ENCODE data around the gene MAMDC2.

MAMDC2 gene

DNA sequence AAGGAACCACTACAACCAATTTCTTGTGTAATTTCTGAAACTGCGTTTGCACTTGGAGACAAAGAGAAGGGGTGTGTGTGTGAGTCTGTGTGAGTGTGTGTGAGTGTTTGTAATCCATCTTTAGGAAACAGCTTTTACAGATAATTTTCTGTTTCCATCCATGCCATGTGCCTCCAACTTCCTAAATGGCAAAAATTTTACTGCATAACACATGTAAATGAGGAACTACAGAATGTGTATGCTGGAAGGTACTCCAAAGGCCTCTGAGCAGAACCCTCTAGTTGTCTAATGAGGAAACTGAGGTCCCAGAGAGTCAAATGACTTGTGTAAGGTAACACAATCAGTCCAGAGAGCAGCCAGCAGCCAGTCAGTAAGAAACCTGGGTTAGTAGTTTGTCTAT lies 20.8 kb downstream of the MAMDC2 start:
- no peak for DNase-seq (ENCODE audit: low read depth, low spot score)

DNA sequence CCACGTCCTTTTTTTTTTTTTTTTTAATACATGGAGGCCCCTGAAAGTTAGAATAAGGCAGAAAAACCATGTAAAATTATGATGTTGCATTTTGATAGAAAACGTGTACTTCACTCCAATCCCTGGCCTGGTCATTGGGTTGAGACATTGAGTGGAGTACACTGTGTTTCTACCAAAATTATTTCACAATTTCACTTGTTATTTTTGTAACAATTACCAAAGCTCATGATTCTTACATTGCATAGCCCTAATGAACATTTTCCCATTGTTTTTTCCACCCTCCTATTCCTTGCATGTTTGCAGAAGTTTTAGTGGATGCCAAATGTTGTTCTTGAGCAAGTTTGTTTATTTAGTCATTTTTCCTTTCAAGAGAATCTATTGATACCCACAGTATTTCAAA lies 21.9 kb downstream of the MAMDC2 start:
- DNase-seq (ENCODE audit: low read depth, low spot score), result no peak

DNA sequence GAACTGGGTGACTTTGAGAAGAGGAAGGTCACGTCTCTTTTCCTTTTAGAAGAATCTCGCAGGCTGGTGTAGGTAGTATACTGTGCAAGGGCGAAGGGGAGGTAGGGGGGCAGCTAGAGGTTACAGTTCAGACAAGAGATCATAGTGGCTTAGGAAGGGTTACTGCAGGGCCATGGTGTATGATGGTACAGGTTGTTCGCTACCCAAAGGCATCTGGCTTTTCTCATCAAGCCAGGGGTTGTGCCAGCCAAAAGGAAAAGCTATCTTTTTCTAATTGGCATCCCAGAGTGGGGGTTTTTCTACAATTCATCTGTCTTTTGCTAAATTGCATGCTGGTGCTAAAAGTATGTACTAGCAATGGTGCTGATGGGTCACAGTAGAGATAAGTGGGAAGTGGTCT lies 22.8 kb downstream of the MAMDC2 start:
- DNase-seq (ENCODE audit: low read depth, low spot score), result no peak

DNA sequence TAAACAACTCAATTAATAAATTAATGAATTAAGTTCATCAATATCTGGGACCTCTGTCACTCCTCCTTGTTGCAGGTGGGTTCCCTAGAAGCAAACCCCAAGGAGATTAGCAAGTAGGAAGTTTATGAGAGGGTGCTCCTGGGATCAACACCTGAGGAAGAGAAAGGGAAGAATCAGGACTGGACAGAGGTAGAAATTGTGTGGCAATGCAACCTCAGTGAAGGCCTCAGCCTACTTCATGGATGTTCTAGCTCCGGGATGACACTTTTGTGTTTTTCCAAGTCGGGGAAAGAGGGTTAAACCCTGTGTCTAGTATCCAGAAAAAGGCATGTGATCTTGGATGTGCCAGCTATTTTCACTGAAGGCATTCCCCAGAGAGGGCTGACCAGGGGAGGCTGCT lies 23.2 kb downstream of the MAMDC2 start:
- DNase-seq (ENCODE audit: low read depth, low spot score), result no peak

DNA sequence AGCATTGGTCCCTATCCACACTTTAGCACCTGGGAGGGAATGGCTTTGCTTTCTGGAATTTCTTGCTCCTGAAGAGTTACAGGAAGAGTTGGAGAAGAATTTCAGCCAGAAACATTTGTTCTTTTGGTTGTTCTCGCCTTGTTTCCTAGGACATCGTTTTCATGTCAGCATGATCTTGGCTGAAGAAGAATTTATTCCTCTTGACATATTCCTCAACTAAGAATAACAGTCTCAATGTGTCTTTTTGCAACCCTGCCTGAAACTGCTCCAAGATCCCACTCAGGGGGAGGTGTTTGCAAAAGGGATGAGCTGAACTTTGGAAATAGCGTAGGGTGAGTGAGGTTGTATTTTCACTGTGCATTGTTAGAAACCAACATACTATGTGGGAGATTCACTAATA lies 26.1 kb downstream of the MAMDC2 start:
- no peak for DNase-seq (ENCODE audit: low read depth, low spot score)

DNA sequence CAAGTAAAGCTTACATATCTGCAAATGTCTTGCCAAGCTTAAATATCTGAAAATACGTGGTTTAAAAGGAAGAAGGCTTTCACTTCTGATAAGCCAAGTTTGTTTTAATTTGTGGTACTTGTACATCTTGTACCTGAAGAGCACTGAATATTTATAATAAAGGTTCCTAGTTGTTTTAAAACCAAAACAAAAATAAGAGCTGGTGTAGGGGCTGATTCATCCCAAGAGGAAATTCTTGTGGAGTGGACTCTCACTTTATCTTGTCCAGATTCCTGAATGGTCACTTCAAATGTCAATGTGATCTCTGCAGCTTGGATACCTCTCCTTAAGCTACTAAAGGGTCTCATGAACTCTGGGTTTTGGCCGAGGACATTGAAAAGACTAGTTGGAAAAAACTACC lies 29.5 kb downstream of the MAMDC2 start:
- no peak for DNase-seq (ENCODE audit: low read depth, low spot score)

DNA sequence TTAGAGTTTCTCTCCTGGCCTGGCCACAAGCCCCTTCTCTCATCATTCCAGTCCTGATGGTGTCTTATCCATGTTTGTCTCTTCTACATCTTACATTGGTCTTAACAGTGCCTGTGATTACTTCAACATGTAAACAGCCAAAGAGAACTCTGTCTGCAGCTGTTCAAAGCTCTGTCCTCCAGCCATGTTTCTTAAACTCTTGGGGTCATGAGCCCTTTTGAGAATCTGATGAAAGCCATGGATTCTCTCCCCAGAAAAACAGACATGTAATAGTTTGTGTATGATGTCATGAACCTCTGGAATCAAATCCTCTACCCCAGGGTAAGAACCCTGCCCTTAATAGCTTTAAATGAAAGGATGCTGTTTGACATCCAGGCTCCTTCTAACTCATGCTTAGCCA lies 30.1 kb downstream of the MAMDC2 start:
- DNase-seq (ENCODE audit: low read depth, low spot score), result no peak

DNA sequence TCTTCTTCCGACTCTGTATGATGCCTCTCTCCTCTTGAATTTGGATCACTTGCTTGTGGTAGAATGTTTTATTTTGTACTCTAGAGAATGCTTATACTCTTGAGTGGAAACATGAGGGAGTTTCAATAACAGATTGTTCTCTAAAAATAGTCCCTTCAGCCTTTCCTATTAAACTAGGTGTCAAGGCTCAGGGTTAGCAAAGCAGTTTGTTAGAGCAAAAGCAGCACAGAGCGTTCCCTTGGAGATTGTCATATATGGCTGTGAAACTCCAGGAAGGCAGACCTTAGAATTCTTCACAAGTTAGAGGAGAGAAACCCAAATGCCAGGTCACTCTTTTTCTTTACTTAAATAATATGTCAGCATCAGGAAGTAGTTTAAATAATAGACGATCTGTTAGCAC lies 33.0 kb downstream of the MAMDC2 start:
- no peak for DNase-seq (ENCODE audit: low read depth, low spot score)

DNA sequence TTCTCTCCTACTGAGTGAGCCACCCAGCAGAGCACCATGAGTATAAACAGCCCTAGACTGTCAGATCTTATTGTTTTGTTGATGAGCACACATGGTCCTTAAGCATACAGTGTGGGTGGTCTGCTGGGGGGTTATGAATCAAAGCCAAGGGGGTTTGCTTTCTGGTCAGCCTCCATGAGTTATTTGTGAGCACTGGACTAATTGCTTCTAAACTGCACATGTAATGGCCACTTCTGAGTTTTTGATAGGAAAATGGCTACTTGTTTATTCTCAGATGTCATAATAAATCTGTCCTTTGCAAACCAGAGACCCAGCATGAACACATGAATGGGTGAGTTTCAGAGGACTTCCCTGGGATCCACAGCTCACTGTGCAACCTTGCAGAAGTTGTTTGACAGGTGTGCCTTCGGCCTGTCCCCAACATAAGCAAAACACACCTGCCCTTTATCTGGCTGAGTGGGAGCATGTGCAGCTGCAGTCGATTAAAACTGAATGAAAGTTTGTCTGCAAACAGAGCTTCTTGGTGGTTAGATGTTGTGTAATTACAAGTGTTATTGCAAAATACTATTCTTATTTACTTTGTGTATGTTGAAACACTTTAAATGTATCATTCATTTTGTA lies 35.9 kb downstream of the MAMDC2 start:
- DNase-seq (ENCODE audit: low read depth, low spot score), result no peak

DNA sequence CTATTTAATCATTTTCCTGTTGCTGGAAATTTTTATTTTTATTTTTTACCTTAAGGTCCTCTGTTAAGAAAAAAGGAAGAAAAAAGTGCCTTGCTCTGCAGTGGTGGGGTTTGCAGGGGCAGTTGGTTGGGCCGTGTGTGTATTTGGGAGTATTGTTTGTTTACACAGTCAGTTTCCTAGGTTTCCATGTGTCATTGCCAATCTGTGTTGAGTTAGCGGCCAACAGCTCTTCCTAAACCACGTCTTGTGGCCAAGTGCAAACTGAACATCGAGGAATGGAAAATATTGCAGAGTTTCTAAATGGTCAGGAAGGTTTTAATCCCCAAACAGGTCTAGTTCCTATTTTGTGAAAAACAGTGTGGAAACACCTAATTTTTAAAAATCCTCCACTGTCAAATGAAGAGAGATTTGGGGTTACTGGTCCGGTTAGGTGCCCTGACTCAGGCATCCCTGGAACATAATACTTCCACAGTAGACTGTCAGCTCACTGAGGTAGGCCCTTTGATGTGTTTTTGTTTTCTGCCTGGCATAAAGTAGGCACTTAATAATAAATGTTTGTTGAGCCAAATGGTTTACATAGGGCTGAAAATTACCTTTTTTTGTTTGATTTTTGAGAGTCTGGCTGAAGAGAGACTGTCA lies 37.0 kb downstream of the MAMDC2 start:
- no peak for DNase-seq (ENCODE audit: low read depth, low spot score)

DNA sequence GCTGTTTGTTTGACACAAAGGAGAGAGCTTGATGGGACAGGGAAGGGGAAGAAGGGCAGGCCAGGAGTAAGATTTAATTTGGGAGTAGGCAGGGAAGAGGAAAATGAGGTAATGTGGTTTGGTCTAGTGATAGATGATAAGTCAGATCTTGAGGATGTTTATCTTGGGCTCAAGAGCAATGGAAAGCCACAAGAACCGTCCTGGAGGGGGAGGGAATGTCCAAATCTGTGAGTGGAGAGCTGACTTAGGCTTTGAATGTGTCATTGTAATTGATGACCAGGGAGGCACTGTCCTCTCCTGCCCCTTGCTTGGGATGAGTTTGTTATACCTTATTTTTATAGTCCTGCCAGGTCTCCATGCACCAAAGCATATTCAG lies 37.5 kb downstream of the MAMDC2 start:
- no peak for DNase-seq (ENCODE audit: low read depth, low spot score)

DNA sequence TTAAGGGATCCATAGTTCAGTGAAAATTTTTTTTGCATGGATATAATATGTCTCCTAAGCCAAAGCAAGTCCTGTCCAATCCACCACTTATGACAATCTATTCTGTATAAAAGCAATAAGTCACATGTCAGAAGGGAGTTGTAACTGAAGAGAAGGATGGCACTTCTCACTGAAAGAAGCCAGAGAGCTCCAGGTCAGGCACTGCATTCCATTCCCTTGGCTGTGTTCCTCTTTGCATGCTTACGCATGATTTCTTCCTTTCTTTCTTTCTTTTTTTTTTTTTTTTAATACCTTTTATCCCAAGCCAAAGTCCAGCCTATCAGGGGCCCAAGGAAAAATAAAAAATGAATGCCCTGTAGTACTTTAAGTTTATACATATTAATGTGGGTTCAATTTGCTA lies 39.8 kb downstream of the MAMDC2 start:
- DNase-seq (ENCODE audit: low read depth, low spot score), result no peak

DNA sequence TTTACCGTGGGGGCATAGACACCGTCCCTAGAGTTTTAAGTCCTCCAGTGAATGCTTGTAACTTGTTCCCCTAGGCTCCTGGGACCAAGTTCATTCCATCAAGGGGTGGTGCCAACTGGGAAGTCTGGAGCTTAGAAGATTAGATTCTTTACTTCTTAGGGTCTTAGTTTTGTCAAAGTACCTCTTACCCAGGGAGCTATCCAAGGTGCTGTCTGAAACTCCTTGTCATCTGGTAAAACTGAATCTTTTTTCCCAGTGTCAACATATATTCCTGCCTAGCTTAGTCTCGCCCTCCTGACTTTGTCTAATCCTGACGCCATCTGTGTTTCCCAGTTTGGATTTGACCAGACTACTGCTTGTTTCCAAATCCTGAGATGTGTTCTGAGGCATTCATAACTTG lies 41.6 kb downstream of the MAMDC2 start:
- DNase-seq (ENCODE audit: low read depth, low spot score), result no peak

DNA sequence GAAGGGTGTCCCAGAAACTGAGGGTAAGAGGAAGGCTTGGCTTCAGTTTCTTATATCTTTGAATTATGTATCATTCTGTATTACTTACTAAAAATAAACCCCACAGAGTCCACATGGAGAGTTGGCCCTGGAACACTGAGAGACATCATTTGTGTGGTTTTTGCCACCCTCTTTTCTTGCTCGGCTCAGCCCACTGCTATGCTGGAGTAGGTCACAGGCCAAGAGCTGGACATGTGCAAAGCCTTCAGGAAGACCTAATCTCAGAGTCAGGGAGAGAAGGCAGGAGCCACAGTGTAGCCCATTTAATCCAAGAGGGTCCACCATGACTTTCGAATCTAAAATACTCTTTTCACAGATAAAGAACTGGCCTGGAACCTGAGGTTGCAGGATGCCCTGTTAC lies 47.5 kb downstream of the MAMDC2 start:
- DNase-seq (ENCODE audit: low read depth, low spot score), result no peak

DNA sequence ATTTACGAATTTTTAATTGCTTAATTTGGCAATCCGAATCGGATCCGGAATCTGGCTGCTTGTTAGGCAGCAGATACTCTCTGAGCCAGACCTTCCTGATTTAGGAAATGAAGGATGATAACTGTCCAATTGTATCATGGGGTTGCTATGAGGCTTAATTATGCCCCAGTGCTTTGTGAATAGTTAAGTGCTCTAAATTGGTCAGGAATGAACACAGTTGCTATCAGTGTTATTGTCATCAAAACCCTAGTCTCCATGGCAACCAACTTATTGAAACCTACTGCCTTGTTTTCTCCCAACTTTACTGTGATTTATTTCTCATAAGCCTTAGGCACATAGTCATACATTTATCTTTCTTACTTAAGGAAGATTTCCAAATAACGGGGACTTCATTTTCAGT lies 47.9 kb downstream of the MAMDC2 start:
- no peak for DNase-seq (ENCODE audit: low read depth, low spot score)

DNA sequence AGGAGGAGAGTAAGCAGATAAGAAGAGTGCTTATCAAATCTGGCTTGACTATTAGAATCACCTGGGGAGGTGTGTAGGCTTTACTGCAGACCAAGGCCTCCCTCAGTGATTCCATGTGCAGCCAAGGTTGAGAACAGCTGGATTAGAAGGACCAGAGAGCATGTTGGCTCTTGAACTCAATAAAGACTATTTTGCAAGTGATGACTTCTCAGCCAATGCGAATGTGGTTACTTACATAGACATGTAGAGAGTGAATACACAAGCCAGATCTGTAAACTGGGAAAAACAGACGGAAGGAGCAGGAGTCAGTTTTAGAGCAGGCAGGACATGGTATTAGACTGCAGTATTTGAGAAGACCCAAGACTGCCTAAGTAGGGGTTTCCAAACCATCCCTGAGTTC lies 48.5 kb downstream of the MAMDC2 start:
- no peak for DNase-seq (ENCODE audit: low read depth, low spot score)

DNA sequence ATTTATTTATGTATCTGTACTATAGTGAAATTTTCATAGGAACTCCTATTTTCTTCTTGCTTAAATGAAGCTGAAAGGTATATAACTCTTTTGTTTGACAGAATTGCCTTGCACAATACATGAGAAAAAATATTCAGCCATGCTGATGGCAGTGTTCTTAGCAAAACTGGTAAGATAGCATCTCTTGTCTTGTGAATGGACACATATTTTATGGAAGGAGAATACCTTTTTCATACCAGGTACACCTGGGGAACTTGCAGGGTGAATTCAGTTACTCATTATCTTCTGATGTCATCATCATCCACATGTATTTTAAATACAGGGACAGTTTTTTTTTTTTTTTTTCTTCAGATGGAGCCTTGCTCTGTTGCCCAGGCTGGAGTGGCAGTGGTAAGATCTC lies 49.4 kb downstream of the MAMDC2 start:
- no peak for DNase-seq (ENCODE audit: low read depth, low spot score)

DNA sequence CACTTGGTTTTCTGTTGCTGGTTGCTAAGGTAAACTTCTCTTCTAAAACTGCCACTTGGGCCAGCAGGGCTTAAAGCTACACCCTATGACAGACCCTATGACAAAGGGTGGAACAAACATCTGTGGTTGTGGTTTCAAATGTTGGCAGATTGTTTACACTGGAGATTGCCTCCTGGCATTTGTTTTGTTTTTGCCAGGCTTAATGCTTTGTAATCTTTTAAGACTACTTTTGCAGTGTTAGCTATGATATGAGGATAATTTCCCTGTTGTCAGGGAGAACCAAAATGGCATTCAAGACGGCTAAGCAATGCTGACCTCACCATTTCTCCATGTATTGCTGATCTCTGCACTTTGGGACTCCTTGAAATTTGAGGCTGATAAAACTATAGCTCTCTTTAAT lies 50.3 kb downstream of the MAMDC2 start:
- DNase-seq (ENCODE audit: low read depth, low spot score), result no peak

DNA sequence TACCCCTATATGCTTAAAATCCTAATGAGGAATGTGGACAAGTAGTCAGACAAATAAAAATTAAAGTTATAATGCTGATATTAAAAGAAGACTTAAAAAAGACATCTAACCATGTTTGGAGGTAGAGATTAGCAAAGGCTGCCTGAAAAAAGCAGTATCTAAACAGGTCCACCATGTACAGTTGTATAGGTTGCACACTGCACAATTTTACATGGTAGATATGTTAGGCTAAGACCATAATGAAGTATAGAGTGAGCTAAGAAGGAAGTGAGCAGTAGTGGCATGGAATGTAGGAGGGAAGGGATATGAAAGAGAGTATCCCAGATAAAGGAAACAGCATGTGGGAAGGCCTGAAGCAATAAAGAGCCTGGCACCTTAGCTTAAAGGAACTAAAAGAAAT lies 51.1 kb downstream of the MAMDC2 start:
- no peak for DNase-seq (ENCODE audit: low read depth, low spot score)

DNA sequence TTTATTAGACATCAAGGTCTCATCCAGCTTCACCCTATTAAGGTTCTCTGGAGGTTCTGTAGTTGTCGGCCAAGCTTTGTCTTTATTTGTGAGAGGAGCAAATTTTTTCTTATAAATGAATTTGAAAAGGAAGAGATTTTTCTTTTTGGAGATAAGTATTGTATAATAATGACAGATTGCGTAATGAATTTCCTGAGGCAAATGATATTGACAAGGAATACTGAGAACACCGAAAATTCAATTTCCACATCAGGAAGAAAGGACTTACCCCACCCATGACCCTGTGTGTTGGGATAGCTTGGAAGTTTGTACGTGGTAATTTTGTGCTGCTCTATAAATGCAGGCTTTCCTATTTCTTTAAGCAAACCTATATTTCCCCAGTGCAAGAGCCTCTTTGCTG lies 53.5 kb downstream of the MAMDC2 start:
- DNase-seq (ENCODE audit: low read depth, low spot score), result no peak

DNA sequence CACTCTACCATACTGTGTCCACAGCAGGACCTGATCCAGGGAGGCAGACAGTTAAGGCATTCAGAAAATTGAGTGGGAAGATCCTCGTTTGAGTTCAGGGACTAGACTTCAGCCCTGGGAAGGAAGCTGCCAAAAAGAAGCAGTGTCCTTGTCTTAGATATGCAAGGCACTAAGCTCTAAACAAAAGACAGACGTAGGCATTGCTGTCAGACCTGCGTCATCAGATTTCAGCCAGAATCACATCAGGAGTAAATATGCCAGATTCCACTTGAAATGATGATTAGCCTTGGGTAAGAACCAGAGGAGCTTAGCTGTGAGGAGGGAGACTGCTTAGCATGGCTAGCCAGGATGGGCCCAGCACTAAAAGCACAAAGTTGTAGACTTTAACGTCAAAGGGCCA lies 56.7 kb downstream of the MAMDC2 start:
- no peak for DNase-seq (ENCODE audit: low read depth, low spot score)

DNA sequence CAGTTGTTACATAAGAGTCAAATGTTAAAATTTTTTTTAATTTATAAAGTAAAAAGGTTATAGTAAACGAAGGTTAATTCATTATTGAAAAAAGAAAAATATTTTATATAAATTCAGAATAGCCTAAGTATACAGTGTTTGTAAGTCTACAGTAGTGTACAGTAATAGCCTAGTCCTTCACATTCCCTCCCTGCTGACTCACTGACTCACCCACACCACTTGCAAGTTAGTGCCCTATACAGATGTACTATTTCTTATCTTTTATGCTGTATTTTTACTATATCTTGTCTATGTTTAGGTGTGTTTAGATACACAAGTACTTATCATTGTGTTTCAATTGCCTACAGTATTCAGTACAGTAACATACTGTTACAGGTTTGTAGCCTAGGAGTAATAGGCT lies 57.6 kb downstream of the MAMDC2 start:
- DNase-seq (ENCODE audit: low read depth, low spot score), result no peak

DNA sequence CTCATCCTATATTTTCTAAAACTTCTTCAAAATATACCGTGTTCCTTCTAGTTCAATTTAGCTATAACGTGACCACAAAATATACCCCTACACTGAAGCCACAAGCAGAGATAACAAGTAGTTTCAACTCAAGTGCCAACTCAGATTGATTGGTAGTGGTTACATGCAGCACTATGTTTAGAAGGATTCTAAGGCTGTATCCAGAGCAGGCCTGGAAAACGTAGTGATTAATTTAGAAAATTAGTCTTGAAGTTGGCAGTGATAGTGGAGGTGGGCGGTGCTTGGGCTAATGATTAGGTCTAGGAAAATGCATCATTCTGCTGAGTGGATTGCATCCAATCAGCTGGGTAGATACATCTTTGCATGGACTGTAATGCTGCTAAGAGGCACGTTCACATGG lies 61.5 kb downstream of the MAMDC2 start:
- DNase-seq (ENCODE audit: low read depth, low spot score), result no peak

DNA sequence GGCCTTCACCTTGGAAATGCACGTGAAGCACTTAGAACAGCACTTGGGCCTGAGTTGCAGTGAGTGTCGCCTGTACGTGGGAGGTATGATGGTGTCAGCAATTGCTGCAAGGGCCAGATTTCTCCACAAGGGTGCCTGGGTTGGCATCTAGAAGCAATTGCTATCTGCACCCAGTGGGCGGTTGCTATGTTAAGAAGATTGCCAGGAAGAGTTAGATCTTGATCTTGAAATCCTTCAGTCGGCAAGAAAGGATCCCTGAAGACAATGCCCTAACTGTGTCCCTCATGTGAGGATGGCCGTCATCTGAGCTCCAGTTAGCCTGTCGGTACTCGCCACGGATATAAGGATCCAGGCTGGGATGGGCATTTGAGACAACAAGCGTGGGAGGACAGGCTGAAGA lies 62.9 kb downstream of the MAMDC2 start:
- DNase-seq (ENCODE audit: low read depth, low spot score), result no peak
